Measurements from ENCODE around the gene MAP2K6. TPM values are rescaled to one million over a fixed set of nuclear protein-coding genes. Genes with fewer than 3 reads are reported as not detected.
A peak's percentile ranks its signal among the peaks of the same experiment; 100 is the strongest.

Gene MAP2K6
- total and polyA plus RNA-seq, 4 donors, result 2.2 to 14.4 (median 7.6) TPM

DNA sequence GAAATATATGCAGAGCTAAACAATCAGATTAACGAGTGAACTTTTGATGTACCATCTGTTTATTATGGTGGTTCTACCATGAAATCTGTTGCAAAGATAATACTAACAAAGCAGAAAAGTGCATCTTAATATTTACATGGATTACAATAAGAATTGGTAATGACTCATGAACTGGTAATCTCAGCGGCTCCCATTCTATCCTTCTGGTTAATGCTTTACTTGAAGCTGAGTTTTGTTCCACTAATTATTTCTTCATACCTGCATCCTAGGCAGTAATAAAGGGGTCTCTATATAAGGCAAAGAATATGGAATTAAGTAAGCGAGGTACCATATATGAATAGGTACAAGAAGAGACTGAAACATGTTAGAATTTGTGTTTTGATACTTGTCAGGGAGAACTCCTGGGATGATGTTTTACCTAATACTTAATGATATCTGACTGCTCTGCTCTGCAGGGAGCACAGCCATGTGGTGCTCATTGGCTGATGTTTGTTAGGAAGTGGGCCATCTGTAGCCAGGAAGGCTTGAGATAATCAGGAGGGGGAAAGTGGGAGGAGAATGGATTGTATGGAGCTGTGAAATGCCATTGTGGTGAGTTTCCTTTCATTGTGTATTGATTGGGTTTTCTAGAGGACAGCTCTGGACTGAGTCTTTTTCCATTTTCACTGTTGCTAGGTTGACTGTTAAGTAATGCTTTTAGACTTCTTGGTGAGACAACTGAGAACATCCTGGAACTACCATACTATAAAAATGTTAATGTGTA, 52.6 kb downstream of the MAP2K6 start:
- WGBS, 2 donors, result 87 to 94% methylated on average over 3 of the region's 3 CpGs
- Histone ChIP-seq H3K4me3 (no peak overlapping the region), H3K36me3 (ENCODE audit: control insufficient read depth in 4 of 4, insufficient read depth in 4 of 4, low read length in 4 of 4) (no peaks in the 10 kb centered on the region), H3K27me3 (ENCODE audit: control insufficient read depth in 3 of 3, insufficient read depth in 3 of 3, low read length in 2 of 3) (no peaks in the 10 kb centered on the region), H3K27ac (ENCODE audit: low read depth in 1 of 2, low read length in 1 of 2) (no peak overlapping the region), H3K9me3 (ENCODE audit: control insufficient read depth in 4 of 4, insufficient read depth in 3 of 4, low read length in 3 of 4) (no peaks in the 10 kb centered on the region), H3K4me1 (ENCODE audit: control insufficient read depth in 5 of 5, insufficient read depth in 5 of 5, low read length in 5 of 5) (peaks cover 0 to 1% (median 0%) of the 10 kb centered on the region in 5 donors), H3K9ac (ENCODE audit: insufficient read depth in 1 of 2, low read length in 2 of 2) (no peak overlapping the region)
- ATAC-seq (ENCODE audit: insufficient read depth, low FRiP score) (no peak), DNase-seq (peak in 2 of 3 donors; percentile 33 to 34)
- TF ChIP-seq, protein P1, sequence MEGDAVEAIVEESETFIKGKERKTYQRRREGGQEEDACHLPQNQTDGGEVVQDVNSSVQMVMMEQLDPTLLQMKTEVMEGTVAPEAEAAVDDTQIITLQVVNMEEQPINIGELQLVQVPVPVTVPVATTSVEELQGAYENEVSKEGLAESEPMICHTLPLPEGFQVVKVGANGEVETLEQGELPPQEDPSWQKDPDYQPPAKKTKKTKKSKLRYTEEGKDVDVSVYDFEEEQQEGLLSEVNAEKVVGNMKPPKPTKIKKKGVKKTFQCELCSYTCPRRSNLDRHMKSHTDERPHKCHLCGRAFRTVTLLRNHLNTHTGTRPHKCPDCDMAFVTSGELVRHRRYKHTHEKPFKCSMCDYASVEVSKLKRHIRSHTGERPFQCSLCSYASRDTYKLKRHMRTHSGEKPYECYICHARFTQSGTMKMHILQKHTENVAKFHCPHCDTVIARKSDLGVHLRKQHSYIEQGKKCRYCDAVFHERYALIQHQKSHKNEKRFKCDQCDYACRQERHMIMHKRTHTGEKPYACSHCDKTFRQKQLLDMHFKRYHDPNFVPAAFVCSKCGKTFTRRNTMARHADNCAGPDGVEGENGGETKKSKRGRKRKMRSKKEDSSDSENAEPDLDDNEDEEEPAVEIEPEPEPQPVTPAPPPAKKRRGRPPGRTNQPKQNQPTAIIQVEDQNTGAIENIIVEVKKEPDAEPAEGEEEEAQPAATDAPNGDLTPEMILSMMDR (IDR thresholded peaks at IDR 0.05; ENCODE audit: control extremely low read depth, extremely low read depth), result no peak

DNA sequence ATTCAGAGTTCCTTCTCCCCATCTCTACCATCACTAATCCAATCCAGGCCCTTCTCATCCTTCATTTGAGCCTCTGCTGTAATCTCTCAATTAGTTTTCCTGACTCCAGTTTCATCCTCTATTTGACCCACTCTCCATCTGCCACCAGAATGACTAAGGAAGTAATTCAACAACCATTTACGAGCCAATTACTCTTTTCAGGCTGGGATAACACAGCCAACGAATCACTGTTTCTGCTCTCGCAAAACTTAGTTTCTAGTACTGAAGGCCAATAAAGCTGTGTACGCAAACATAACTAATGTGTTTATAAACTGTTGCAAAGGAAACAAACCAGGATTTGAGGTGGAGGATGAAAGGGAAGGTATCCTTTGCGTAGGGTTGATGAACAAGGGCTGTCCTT, 53.7 kb downstream of the MAP2K6 start:
- Histone ChIP-seq H3K27me3 (ENCODE audit: control insufficient read depth in 3 of 3, insufficient read depth in 3 of 3, low read length in 2 of 3) (no peaks in the 10 kb centered on the region), H3K4me1 (ENCODE audit: control insufficient read depth in 5 of 5, insufficient read depth in 5 of 5, low read length in 5 of 5) (peaks cover 0 to 1% (median 0%) of the 10 kb centered on the region in 5 donors), H3K27ac (ENCODE audit: low read depth in 1 of 2, low read length in 1 of 2) (no peak overlapping the region), H3K9ac (ENCODE audit: insufficient read depth in 1 of 2, low read length in 2 of 2) (no peak overlapping the region), H3K36me3 (ENCODE audit: control insufficient read depth in 4 of 4, insufficient read depth in 4 of 4, low read length in 4 of 4) (peaks cover 0 to 2% (median 0%) of the 10 kb centered on the region in 4 donors), H3K9me3 (ENCODE audit: control insufficient read depth in 4 of 4, insufficient read depth in 3 of 4, low read length in 3 of 4) (no peaks in the 10 kb centered on the region), H3K4me3 (no peak overlapping the region)
- TF ChIP-seq, protein P1 (IDR thresholded peaks at IDR 0.05; ENCODE audit: control extremely low read depth, extremely low read depth), result no peak
- 74 to 77% methylated on average over 5 of the region's 5 CpGs for WGBS, 2 donors
- ATAC-seq (ENCODE audit: insufficient read depth, low FRiP score) (no peak), DNase-seq (no peak)

DNA sequence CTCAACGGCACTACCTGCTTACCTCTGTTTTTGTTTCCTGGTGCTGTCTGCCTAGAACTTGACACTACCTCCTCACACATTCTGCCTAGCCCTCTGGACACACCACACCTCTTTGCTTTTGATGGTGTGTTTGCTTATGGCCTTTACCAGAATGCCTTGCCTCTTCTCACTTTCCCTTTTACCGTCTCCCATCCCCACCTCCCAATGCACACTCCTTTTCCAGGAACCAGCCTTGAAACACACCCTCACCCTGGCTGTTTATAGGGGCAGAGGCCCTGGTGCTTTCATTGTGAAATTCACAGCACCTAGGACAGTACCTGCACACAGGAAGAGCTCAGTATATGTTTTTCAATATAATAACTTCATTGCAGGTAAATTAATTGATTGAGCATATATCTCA, 56.2 kb downstream of the MAP2K6 start:
- no peak for ATAC-seq (ENCODE audit: insufficient read depth, low FRiP score)
- Histone ChIP-seq H3K9me3 (ENCODE audit: control insufficient read depth in 4 of 4, insufficient read depth in 3 of 4, low read length in 3 of 4) (no peaks in the 10 kb centered on the region), H3K4me1 (ENCODE audit: control insufficient read depth in 5 of 5, insufficient read depth in 5 of 5, low read length in 5 of 5) (peaks cover 0 to 1% (median 0%) of the 10 kb centered on the region in 5 donors), H3K9ac (ENCODE audit: insufficient read depth in 1 of 2, low read length in 2 of 2) (no peak overlapping the region), H3K36me3 (ENCODE audit: control insufficient read depth in 4 of 4, insufficient read depth in 4 of 4, low read length in 4 of 4) (peaks cover 0 to 2% (median 0%) of the 10 kb centered on the region in 4 donors), H3K4me3 (no peak overlapping the region), H3K27me3 (ENCODE audit: control insufficient read depth in 3 of 3, insufficient read depth in 3 of 3, low read length in 2 of 3) (no peaks in the 10 kb centered on the region), H3K27ac (ENCODE audit: low read depth in 1 of 2, low read length in 1 of 2) (no peak overlapping the region)
- 84 to 92% methylated on average over 2 of the region's 2 CpGs for WGBS, 2 donors
- TF ChIP-seq, protein P1 (IDR thresholded peaks at IDR 0.05; ENCODE audit: control extremely low read depth, extremely low read depth), result no peak
- DNase-seq, result no peak

All from lung (tissue), 12 donors.